GM10847 (cell line): ENCODE measurements around the gene POLR3E.

Experiments
- POLR2A ChIP-seq: IDR thresholded peaks from 2 replicates; pipeline ENCODE4 v1.6.1; 2011; ENCODE audit not compliant: insufficient read length; ENCODE audit errors: extremely low read depth

Gene POLR3E

GRCh38 chr16:22311520-22311919, 14.3 kb downstream of the POLR3E start:
- TF ChIP-seq POLR2A, result no peak

GRCh38 chr16:22312897-22313781, 15.9 kb downstream of the POLR3E start:
- TF ChIP-seq POLR2A, result no peak

- no peak for TF ChIP-seq POLR2A
These were observed 16.8 kb downstream of the POLR3E start for GRCh38 chr16:22313876-22314470.

GRCh38 chr16:22314661-22315626, 17.7 kb downstream of the POLR3E start:
- TF ChIP-seq POLR2A, result no peak

- no peak for TF ChIP-seq POLR2A
These were observed 18.8 kb downstream of the POLR3E start for GRCh38 chr16:22315979-22316378.

GRCh38 chr16:22316411-22316811, 19.2 kb downstream of the POLR3E start:
- TF ChIP-seq POLR2A, result no peak

GRCh38 chr16:22317001-22317530, 19.9 kb downstream of the POLR3E start:
- TF ChIP-seq POLR2A, result no peak

- TF ChIP-seq POLR2A, result no peak
These were observed 20.4 kb downstream of the POLR3E start for GRCh38 chr16:22317625-22318024.

- no peak for TF ChIP-seq POLR2A
These were observed 21.6 kb downstream of the POLR3E start for GRCh38 chr16:22318690-22319358.

GRCh38 chr16:22320572-22321339, 23.5 kb downstream of the POLR3E start:
- TF ChIP-seq POLR2A, result no peak

- no peak for TF ChIP-seq POLR2A
These were observed 24.3 kb downstream of the POLR3E start for GRCh38 chr16:22321340-22322001.

GRCh38 chr16:22322021-22322471, 24.8 kb downstream of the POLR3E start:
- no peak for TF ChIP-seq POLR2A

GRCh38 chr16:22322741-22323140, 25.5 kb downstream of the POLR3E start:
- no peak for TF ChIP-seq POLR2A
